ENCODE measurements around the gene ARL3.
A peak's percentile ranks its signal among the peaks of the same experiment; 100 is the strongest.

The ARL3 gene

GRCh38 chr10:102633287-102633686 is 80.9 kb downstream of the ARL3 start:
- peak; percentile 64 for DNase-seq

- DNase-seq: no peak
Measured at GRCh38 chr10:102632394-102633111, 81.6 kb downstream of the ARL3 start.

- no peak for DNase-seq
Measured at GRCh38 chr10:102631525-102632393, 82.4 kb downstream of the ARL3 start.

GRCh38 chr10:102630663-102631062 is 83.5 kb downstream of the ARL3 start:
- no peak for DNase-seq

- no peak for DNase-seq
Measured at GRCh38 chr10:102629661-102630614, 84.3 kb downstream of the ARL3 start.

- no peak for DNase-seq
Measured at GRCh38 chr10:102628451-102628911, 85.7 kb downstream of the ARL3 start.

GRCh38 chr10:102627736-102628293 is 86.4 kb downstream of the ARL3 start:
- DNase-seq: no peak

GRCh38 chr10:102627291-102627735 is 86.9 kb downstream of the ARL3 start:
- no peak for DNase-seq

GRCh38 chr10:102626026-102626685 is 88.0 kb downstream of the ARL3 start:
- no peak for DNase-seq

GRCh38 chr10:102624751-102625645 is 89.2 kb downstream of the ARL3 start:
- DNase-seq: no peak

- DNase-seq: no peak
Measured at GRCh38 chr10:102624094-102624493, 90.1 kb downstream of the ARL3 start.

All from activated CD4-positive, alpha-beta T cell treated with anti-CD3 and anti-CD28 coated beads, Interleukin-10, Interleukin-2, amounts not matched to agents 100 ng/mL and 50 ng/mL, durations not matched to agents 16 hours and 8 hours (primary cell).